NCI-H2196 (cell line): Measurements from ENCODE around the gene DEPDC4.
"Not testable (repeated sequence)": the region's sequence is repeated elsewhere in the genome, so short reads cannot be mapped to it uniquely, and the experiment has no call there.

ENCODE experiments used
- DNase-seq: peaks from one replicate; lab custom pipeline; 2025; ENCODE audit not compliant: unreplicated experiment; lab: John Stamatoyannopoulos, UW

DEPDC4 gene

GRCh38 chr12:100265107-100265506, 1.8 kb downstream of the DEPDC4 start:
- not testable (repeated sequence) for DNase-seq

- no peak for DNase-seq
Observed at GRCh38 chr12:100263131-100263530, 3.7 kb downstream of the DEPDC4 start.

- no peak for DNase-seq
Observed at GRCh38 chr12:100258127-100258526, 8.8 kb downstream of the DEPDC4 start.

GRCh38 chr12:100254876-100255275, 12.0 kb downstream of the DEPDC4 start:
- DNase-seq = no peak

- no peak for DNase-seq
Observed at GRCh38 chr12:100253437-100253836, 13.4 kb downstream of the DEPDC4 start.

GRCh38 chr12:100251917-100252316, 15.0 kb downstream of the DEPDC4 start:
- DNase-seq = peak; percentile 75

- no peak for DNase-seq
Observed at GRCh38 chr12:100249941-100250340, 16.9 kb downstream of the DEPDC4 start.

- no peak for DNase-seq
Observed at GRCh38 chr12:100248886-100249285, 18.0 kb downstream of the DEPDC4 start.

GRCh38 chr12:100247765-100248164, 19.1 kb downstream of the DEPDC4 start:
- DNase-seq = no peak

- no peak for DNase-seq
Observed at GRCh38 chr12:100243137-100243536, 23.7 kb downstream of the DEPDC4 start.

GRCh38 chr12:100239589-100239988, 27.3 kb downstream of the DEPDC4 start:
- no peak for DNase-seq

- DNase-seq = no peak
Observed at GRCh38 chr12:100238801-100239200, 28.1 kb downstream of the DEPDC4 start.

GRCh38 chr12:100234591-100235304, 32.1 kb downstream of the DEPDC4 start:
- peak; percentile 61 for DNase-seq

GRCh38 chr12:100234166-100234565, 32.7 kb downstream of the DEPDC4 start:
- DNase-seq = no peak

- not testable (repeated sequence) for DNase-seq
Observed at GRCh38 chr12:100231873-100232272, 35.0 kb downstream of the DEPDC4 start.

- peak; percentile 20 for DNase-seq
Observed at GRCh38 chr12:100229876-100230275, 37.0 kb downstream of the DEPDC4 start.

GRCh38 chr12:100229036-100229635, 37.7 kb downstream of the DEPDC4 start:
- peak; percentile 21 for DNase-seq

GRCh38 chr12:100225491-100225890, 41.4 kb downstream of the DEPDC4 start:
- peak; percentile 3 for DNase-seq

- not testable (repeated sequence) for DNase-seq
Observed at GRCh38 chr12:100222173-100222572, 44.7 kb downstream of the DEPDC4 start.

GRCh38 chr12:100221523-100221922, 45.4 kb downstream of the DEPDC4 start:
- no peak for DNase-seq

GRCh38 chr12:100219328-100220109, 47.4 kb downstream of the DEPDC4 start:
- no peak for DNase-seq

- DNase-seq = no peak
Observed at GRCh38 chr12:100216337-100216736, 50.5 kb downstream of the DEPDC4 start.
